ENCODE data around the gene CHPF.
A peak's percentile ranks its signal among the peaks of the same experiment; 100 is the strongest.

The CHPF gene

DNA sequence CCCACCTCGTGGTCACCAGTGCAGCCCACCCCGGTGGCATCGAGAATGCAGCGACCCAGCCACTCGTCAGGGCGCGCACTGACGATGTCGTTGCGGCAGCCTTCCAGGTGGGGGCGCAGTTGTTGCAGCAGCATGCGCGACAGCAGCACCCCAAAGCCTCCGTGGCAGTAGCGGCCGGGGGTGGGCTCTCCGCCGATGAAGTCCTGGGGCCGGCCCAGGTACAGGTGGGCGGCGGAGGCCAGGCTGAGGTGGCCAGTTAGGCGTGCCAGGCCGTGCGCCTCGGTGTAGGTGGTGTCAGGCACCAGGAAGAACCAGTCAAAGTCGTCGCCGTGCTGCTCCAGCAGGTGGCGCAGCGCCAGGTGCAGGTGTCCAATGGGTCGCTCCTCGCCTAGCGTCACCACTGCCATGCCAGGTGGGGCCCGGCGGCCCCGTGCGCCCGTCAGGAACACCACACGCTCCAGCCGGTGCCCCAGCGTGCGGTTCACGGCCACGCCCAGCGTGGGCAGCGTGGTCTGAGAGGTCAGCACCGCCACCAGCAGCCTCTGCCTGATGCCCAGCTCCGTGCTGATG lies 1.9 kb downstream of the CHPF start (continued):
- TF ChIP-seq ZNF600 (tag by site-specific recombination; IDR thresholded peaks at IDR 0.05) (peak; percentile 55), ZNF174 (tag by site-specific recombination; IDR thresholded peaks at IDR 0.05) (no peak), ZNF555 (tag by site-specific recombination; conservative IDR thresholded peaks at IDR 0.05) (no peak), SP3 (tag by site-specific recombination; IDR thresholded peaks at IDR 0.05) (peak; percentile 35; the same call in 1 of the 2 replicates), ZNF394 (tag by site-specific recombination; IDR thresholded peaks at IDR 0.05; ENCODE audit: borderline replicate concordance) (peak; percentile 47; the same call in 1 of the 2 replicates), ZNF654 (tag by site-specific recombination; IDR thresholded peaks at IDR 0.05; ENCODE audit: low read depth) (peak; percentile 61), ZBTB8A (tag by site-specific recombination; IDR thresholded peaks at IDR 0.05) (peak; percentile 58), SP7 (tag by site-specific recombination; IDR thresholded peaks at IDR 0.05) (peak; percentile 78), ZNF37A (tag by site-specific recombination; IDR thresholded peaks at IDR 0.05) (no peak), ZNF629 (tag by site-specific recombination; IDR thresholded peaks at IDR 0.05) (peak; percentile 71), SCRT2 (tag by site-specific recombination; IDR thresholded peaks at IDR 0.05) (peak; percentile 51; the same call in 1 of the 2 replicates), ZNF501 (tag by site-specific recombination; IDR thresholded peaks at IDR 0.05) (peak; percentile 96), ZSCAN16 (tag by site-specific recombination; IDR thresholded peaks at IDR 0.05) (no peak), SP2 (tag by site-specific recombination; IDR thresholded peaks at IDR 0.05) (peak; percentile 63), ZXDB (tag by site-specific recombination; IDR thresholded peaks at IDR 0.05) (peak; percentile 99), HOXD13 (CRISPR knock-in tag; IDR thresholded peaks at IDR 0.05; ENCODE audit: borderline replicate concordance) (no peak), GLIS1 (tag by site-specific recombination; IDR thresholded peaks at IDR 0.05) (0 out of 2 replicates have a peak, but pooled peaks have one; percentile 29), ZBTB7A (tag by site-specific recombination; IDR thresholded peaks at IDR 0.05; ENCODE audit: low read depth) (peak; percentile 73), ZNF610 (tag by site-specific recombination; IDR thresholded peaks at IDR 0.05; ENCODE audit: borderline replicate concordance) (peak; percentile 30; the same call in 1 of the 2 replicates)
- TF ChIP-seq, protein P1, sequence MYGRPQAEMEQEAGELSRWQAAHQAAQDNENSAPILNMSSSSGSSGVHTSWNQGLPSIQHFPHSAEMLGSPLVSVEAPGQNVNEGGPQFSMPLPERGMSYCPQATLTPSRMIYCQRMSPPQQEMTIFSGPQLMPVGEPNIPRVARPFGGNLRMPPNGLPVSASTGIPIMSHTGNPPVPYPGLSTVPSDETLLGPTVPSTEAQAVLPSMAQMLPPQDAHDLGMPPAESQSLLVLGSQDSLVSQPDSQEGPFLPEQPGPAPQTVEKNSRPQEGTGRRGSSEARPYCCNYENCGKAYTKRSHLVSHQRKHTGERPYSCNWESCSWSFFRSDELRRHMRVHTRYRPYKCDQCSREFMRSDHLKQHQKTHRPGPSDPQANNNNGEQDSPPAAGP (tag by site-specific recombination; IDR thresholded peaks at IDR 0.05): peak; percentile 79; the same call in 1 of the 2 replicates
- TF ChIP-seq, protein P2, sequence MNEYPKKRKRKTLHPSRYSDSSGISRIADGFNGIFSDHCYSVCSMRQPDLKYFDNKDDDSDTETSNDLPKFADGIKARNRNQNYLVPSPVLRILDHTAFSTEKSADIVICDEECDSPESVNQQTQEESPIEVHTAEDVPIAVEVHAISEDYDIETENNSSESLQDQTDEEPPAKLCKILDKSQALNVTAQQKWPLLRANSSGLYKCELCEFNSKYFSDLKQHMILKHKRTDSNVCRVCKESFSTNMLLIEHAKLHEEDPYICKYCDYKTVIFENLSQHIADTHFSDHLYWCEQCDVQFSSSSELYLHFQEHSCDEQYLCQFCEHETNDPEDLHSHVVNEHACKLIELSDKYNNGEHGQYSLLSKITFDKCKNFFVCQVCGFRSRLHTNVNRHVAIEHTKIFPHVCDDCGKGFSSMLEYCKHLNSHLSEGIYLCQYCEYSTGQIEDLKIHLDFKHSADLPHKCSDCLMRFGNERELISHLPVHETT (tag by site-specific recombination; IDR thresholded peaks at IDR 0.05): peak; percentile 59; the same call in 1 of the 2 replicates
- TF ChIP-seq, protein P3, sequence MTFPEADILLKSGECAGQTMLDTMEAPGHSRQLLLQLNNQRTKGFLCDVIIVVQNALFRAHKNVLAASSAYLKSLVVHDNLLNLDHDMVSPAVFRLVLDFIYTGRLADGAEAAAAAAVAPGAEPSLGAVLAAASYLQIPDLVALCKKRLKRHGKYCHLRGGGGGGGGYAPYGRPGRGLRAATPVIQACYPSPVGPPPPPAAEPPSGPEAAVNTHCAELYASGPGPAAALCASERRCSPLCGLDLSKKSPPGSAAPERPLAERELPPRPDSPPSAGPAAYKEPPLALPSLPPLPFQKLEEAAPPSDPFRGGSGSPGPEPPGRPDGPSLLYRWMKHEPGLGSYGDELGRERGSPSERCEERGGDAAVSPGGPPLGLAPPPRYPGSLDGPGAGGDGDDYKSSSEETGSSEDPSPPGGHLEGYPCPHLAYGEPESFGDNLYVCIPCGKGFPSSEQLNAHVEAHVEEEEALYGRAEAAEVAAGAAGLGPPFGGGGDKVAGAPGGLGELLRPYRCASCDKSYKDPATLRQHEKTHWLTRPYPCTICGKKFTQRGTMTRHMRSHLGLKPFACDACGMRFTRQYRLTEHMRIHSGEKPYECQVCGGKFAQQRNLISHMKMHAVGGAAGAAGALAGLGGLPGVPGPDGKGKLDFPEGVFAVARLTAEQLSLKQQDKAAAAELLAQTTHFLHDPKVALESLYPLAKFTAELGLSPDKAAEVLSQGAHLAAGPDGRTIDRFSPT (tag by site-specific recombination; IDR thresholded peaks at IDR 0.05): peak; percentile 87
- TF ChIP-seq, protein P4, sequence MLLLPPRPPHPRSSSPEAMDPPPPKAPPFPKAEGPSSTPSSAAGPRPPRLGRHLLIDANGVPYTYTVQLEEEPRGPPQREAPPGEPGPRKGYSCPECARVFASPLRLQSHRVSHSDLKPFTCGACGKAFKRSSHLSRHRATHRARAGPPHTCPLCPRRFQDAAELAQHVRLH (tag by site-specific recombination; IDR thresholded peaks at IDR 0.05): peak; percentile 45; the same call in 1 of the 2 replicates
- TF ChIP-seq, protein P5, sequence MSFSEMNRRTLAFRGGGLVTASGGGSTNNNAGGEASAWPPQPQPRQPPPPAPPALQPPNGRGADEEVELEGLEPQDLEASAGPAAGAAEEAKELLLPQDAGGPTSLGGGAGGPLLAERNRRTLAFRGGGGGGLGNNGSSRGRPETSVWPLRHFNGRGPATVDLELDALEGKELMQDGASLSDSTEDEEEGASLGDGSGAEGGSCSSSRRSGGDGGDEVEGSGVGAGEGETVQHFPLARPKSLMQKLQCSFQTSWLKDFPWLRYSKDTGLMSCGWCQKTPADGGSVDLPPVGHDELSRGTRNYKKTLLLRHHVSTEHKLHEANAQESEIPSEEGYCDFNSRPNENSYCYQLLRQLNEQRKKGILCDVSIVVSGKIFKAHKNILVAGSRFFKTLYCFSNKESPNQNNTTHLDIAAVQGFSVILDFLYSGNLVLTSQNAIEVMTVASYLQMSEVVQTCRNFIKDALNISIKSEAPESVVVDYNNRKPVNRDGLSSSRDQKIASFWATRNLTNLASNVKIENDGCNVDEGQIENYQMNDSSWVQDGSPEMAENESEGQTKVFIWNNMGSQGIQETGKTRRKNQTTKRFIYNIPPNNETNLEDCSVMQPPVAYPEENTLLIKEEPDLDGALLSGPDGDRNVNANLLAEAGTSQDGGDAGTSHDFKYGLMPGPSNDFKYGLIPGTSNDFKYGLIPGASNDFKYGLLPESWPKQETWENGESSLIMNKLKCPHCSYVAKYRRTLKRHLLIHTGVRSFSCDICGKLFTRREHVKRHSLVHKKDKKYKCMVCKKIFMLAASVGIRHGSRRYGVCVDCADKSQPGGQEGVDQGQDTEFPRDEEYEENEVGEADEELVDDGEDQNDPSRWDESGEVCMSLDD (tag by site-specific recombination; IDR thresholded peaks at IDR 0.05): peak; percentile 96
- TF ChIP-seq, protein P6, sequence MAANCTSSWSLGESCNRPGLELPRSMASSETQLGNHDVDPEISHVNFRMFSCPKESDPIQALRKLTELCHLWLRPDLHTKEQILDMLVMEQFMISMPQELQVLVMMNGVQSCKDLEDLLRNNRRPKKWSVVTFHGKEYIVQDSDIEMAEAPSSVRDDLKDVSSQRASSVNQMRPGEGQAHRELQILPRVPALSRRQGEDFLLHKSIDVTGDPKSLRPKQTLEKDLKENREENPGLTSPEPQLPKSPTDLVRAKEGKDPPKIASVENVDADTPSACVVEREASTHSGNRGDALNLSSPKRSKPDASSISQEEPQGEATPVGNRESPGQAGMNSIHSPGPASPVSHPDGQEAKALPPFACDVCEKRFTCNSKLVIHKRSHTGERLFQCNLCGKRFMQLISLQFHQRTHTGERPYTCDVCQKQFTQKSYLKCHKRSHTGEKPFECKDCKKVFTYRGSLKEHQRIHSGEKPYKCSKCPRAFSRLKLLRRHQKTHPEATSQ (tag by site-specific recombination; IDR thresholded peaks at IDR 0.05): peak; percentile 27; the same call in 1 of the 2 replicates

Measured in HEK293 (cell line).